KMS-11 (cell line): Measurements from ENCODE around the gene RPL11.
A peak's percentile ranks its signal among the peaks of the same experiment; 100 is the strongest.

ENCODE experiments used
- H2AFZ ChIP-seq: fragments of 200-600 bp; sonication (generic); 2 replicates; pipeline ENCODE4 v1.6.1; 2016; ENCODE audit warnings: antibody characterized with exemption, mixed run types, low read depth
- H3K27ac ChIP-seq: fragments of 200-600 bp; sonication (generic); 2 replicates; pipeline ENCODE4 v1.6.1; 2016; ENCODE audit warnings: mild to moderate bottlenecking, mixed run types
- H3K27me3 ChIP-seq: fragments of 200-600 bp; sonication (generic); 2 replicates; pipeline ENCODE4 v1.6.1; 2017; ENCODE audit warnings: mild to moderate bottlenecking, low read depth, mixed run types, moderate library complexity; ENCODE audit not compliant: insufficient read depth
- H3K36me3 ChIP-seq: fragments of 200-600 bp; sonication (generic); 2 replicates; pipeline ENCODE4 v1.6.1; 2017; ENCODE audit warnings: mild to moderate bottlenecking, mixed run types; ENCODE audit not compliant: insufficient read depth
- H3K4me1 ChIP-seq: fragments of 200-600 bp; sonication (generic); 2 replicates; pipeline ENCODE4 v1.6.1; 2016; ENCODE audit warnings: mild to moderate bottlenecking, low read depth, mixed run types; ENCODE audit not compliant: poor library complexity, severe bottlenecking
- H3K4me2 ChIP-seq: fragments of 200-600 bp; sonication (generic); 2 replicates; pipeline ENCODE4 v1.7.0; 2016; ENCODE audit warnings: mild to moderate bottlenecking, mixed run types
- H3K4me3 ChIP-seq: fragments of 200-600 bp; sonication (generic); IDR thresholded peaks from 2 replicates; pipeline ENCODE4 v1.6.1; 2017; ENCODE audit warnings: low read depth, low read length, mixed read lengths; ENCODE audit not compliant: insufficient read depth
- H3K79me2 ChIP-seq: fragments of 200-600 bp; sonication (generic); 2 replicates; pipeline ENCODE4 v1.6.1; 2016; ENCODE audit warnings: low read depth, mixed run types; ENCODE audit not compliant: insufficient read depth
- H3K9ac ChIP-seq: fragments of 200-600 bp; sonication (generic); 2 replicates; pipeline ENCODE4 v1.6.1; 2016; ENCODE audit warnings: mild to moderate bottlenecking, mixed run types
- H4K20me1 ChIP-seq: fragments of 200-600 bp; sonication (generic); 2 replicates; pipeline ENCODE4 v1.6.1; 2016; ENCODE audit warnings: mild to moderate bottlenecking, mixed run types; ENCODE audit not compliant: insufficient read depth
- CTCF ChIP-seq: fragments of 200-600 bp; sonication (generic); conservative IDR thresholded peaks from 2 replicates; pipeline ENCODE4 v1.6.1; 2017; ENCODE audit warnings: low read depth, mild to moderate bottlenecking, antibody characterized with exemption, low read length, moderate library complexity, mixed read lengths

Gene RPL11

GRCh38 chr1:23719162-23719820 lies 27.7 kb downstream of the RPL11 start:
- Histone ChIP-seq H3K79me2 (no peaks in the 10 kb centered on the region), H3K4me1 (peaks cover 51% of the 10 kb centered on the region), H3K27me3 (no peaks in the 10 kb centered on the region), H3K4me2 (peak overlapping the region; percentile 2), H3K4me3 (no peak overlapping the region), H3K27ac (no peak overlapping the region; the same call in 1 of the 2 replicates), H2AFZ (no peak overlapping the region), H3K9ac (no peak overlapping the region), H3K36me3 (no peaks in the 10 kb centered on the region), H4K20me1 (no peaks in the 10 kb centered on the region; the same call in 1 of the 2 replicates)
- TF ChIP-seq CTCF, result no peak

- peak overlapping the region; percentile 53 for H3K27ac ChIP-seq
- H3K4me2 ChIP-seq, result peak overlapping the region; percentile 40; the same call in 1 of the 2 replicates
- H3K4me1 ChIP-seq, result peaks cover 51% of the 10 kb centered on the region
- H3K79me2 ChIP-seq, result no peaks in the 10 kb centered on the region
- no peak overlapping the region for H3K9ac ChIP-seq
- no peak overlapping the region for H2AFZ ChIP-seq
- H4K20me1 ChIP-seq, result no peaks in the 10 kb centered on the region; the same call in 1 of the 2 replicates
- no peaks in the 10 kb centered on the region for H3K27me3 ChIP-seq
- no peak overlapping the region for H3K4me3 ChIP-seq
- no peak for TF ChIP-seq CTCF
- H3K36me3 ChIP-seq, result no peaks in the 10 kb centered on the region
Observed at GRCh38 chr1:23720256-23720995, 28.8 kb downstream of the RPL11 start.

- Histone ChIP-seq H3K4me1 (peaks cover 54% of the 10 kb centered on the region), H3K4me2 (no peak overlapping the region), H3K36me3 (no peaks in the 10 kb centered on the region), H3K27me3 (no peaks in the 10 kb centered on the region), H2AFZ (no peak overlapping the region), H3K27ac (no peak overlapping the region), H3K4me3 (no peak overlapping the region), H4K20me1 (no peaks in the 10 kb centered on the region; the same call in 1 of the 2 replicates), H3K79me2 (no peaks in the 10 kb centered on the region), H3K9ac (no peak overlapping the region)
- no peak for TF ChIP-seq CTCF
Observed at GRCh38 chr1:23722652-23723051, 31.0 kb downstream of the RPL11 start.

- Histone ChIP-seq H3K36me3 (no peaks in the 10 kb centered on the region), H3K4me2 (no peak overlapping the region), H3K27me3 (no peaks in the 10 kb centered on the region), H3K4me3 (no peak overlapping the region), H3K4me1 (peaks cover 43% of the 10 kb centered on the region), H3K79me2 (no peaks in the 10 kb centered on the region), H2AFZ (no peak overlapping the region), H4K20me1 (no peaks in the 10 kb centered on the region), H3K27ac (no peak overlapping the region), H3K9ac (no peak overlapping the region)
- TF ChIP-seq CTCF, result no peak
Observed at GRCh38 chr1:23726686-23727085, 35.1 kb downstream of the RPL11 start.
